Measurements from ENCODE around the gene FOXD4L6. TPM values are rescaled to one million over a fixed set of nuclear protein-coding genes. Genes with fewer than 3 reads are reported as not detected.
"Not testable (repeated sequence)": the region's sequence is repeated elsewhere in the genome, so short reads cannot be mapped to it uniquely, and the experiment has no call there.

Gene FOXD4L6
- polyA plus RNA-seq, 3 donors: 0.05 TPM; not detected in 2

- H3K36me3 ChIP-seq (replicated peaks in 1 of 2; ENCODE audit: control insufficient read depth in 1 of 2, insufficient read depth in 2 of 2, low read length in 2 of 2); H3K27me3 ChIP-seq (ENCODE audit: control insufficient read depth in 2 of 2, insufficient read depth in 2 of 2, low read length in 2 of 2); H3K79me2 ChIP-seq (ENCODE audit: insufficient read depth, low read length); intact Hi-C loops (cut with micrococcal nuclease); H3K9me3 ChIP-seq (replicated peaks in 1 of 2; ENCODE audit: control insufficient read depth in 1 of 2, insufficient read depth in 1 of 2, low read length in 2 of 2); H3K4me3 Mint-ChIP-seq; DNase-seq; H3K4me1 ChIP-seq (ENCODE audit: control insufficient read depth in 1 of 2, insufficient read depth in 2 of 2, low read length in 2 of 2); H3K9ac ChIP-seq (ENCODE audit: insufficient read depth, low read length, poor library complexity, severe bottlenecking); H4K20me1 ChIP-seq (ENCODE audit: insufficient read depth, low read length); H3K36me3 Mint-ChIP-seq; H3K9me3 Mint-ChIP-seq; H3K27ac Mint-ChIP-seq; H3K27ac ChIP-seq (ENCODE audit: low read depth in 1 of 2, low read length in 2 of 2); H2AFZ ChIP-seq (ENCODE audit: insufficient read depth, low read depth, low read length, poor library complexity, severe bottlenecking); H3K4me2 ChIP-seq (replicated peaks; ENCODE audit: extremely low read depth, low read length, poor library complexity, severe bottlenecking); H3K4me3 ChIP-seq (replicated peaks in 1 of 3; ENCODE audit: low read depth in 2 of 3, low read length in 3 of 3); H3K4me1 Mint-ChIP-seq: not testable (repeated sequence)
- WGBS (ENCODE audit: insufficient coverage): no CpG with 5 or more reads among the region's 33 CpGs
- peaks cover 6 to 12% (median 7%) of the 10 kb centered on the region in 3 donors for H3K27me3 Mint-ChIP-seq (ENCODE audit: low read depth in 3 of 3)
Measured at GRCh38 chr9:41123812-41124211, 4.7 kb downstream of the FOXD4L6 start.

- H3K4me3 ChIP-seq (replicated peaks in 1 of 3; ENCODE audit: low read depth in 2 of 3, low read length in 3 of 3); H2AFZ ChIP-seq (ENCODE audit: insufficient read depth, low read depth, low read length, poor library complexity, severe bottlenecking); H3K27ac Mint-ChIP-seq; H4K20me1 ChIP-seq (ENCODE audit: insufficient read depth, low read length); H3K4me1 ChIP-seq (ENCODE audit: control insufficient read depth in 1 of 2, insufficient read depth in 2 of 2, low read length in 2 of 2); H3K4me2 ChIP-seq (replicated peaks; ENCODE audit: extremely low read depth, low read length, poor library complexity, severe bottlenecking); H3K9ac ChIP-seq (ENCODE audit: insufficient read depth, low read length, poor library complexity, severe bottlenecking); H3K27me3 ChIP-seq (ENCODE audit: control insufficient read depth in 2 of 2, insufficient read depth in 2 of 2, low read length in 2 of 2); H3K36me3 Mint-ChIP-seq; H3K36me3 ChIP-seq (replicated peaks in 1 of 2; ENCODE audit: control insufficient read depth in 1 of 2, insufficient read depth in 2 of 2, low read length in 2 of 2); H3K27ac ChIP-seq (ENCODE audit: low read depth in 1 of 2, low read length in 2 of 2); H3K9me3 ChIP-seq (replicated peaks in 1 of 2; ENCODE audit: control insufficient read depth in 1 of 2, insufficient read depth in 1 of 2, low read length in 2 of 2); H3K79me2 ChIP-seq (ENCODE audit: insufficient read depth, low read length); H3K4me3 Mint-ChIP-seq; H3K4me1 Mint-ChIP-seq; H3K9me3 Mint-ChIP-seq; DNase-seq; intact Hi-C loops (cut with micrococcal nuclease): not testable (repeated sequence)
- H3K27me3 Mint-ChIP-seq (ENCODE audit: low read depth in 3 of 3): peaks cover 6 to 12% (median 7%) of the 10 kb centered on the region in 3 donors
- WGBS (ENCODE audit: insufficient coverage): no CpG with 5 or more reads among the region's 32 CpGs
Measured at GRCh38 chr9:41123396-41123795, 5.1 kb downstream of the FOXD4L6 start.

- H3K4me3 ChIP-seq (replicated peaks in 1 of 3; ENCODE audit: low read depth in 2 of 3, low read length in 3 of 3); H3K4me1 ChIP-seq (ENCODE audit: control insufficient read depth in 1 of 2, insufficient read depth in 2 of 2, low read length in 2 of 2); H3K36me3 Mint-ChIP-seq; intact Hi-C loops (cut with micrococcal nuclease); H3K9me3 ChIP-seq (replicated peaks in 1 of 2; ENCODE audit: control insufficient read depth in 1 of 2, insufficient read depth in 1 of 2, low read length in 2 of 2); H3K27ac Mint-ChIP-seq; H2AFZ ChIP-seq (ENCODE audit: insufficient read depth, low read depth, low read length, poor library complexity, severe bottlenecking); H3K9me3 Mint-ChIP-seq; H3K4me1 Mint-ChIP-seq; H3K27me3 ChIP-seq (ENCODE audit: control insufficient read depth in 2 of 2, insufficient read depth in 2 of 2, low read length in 2 of 2); H3K9ac ChIP-seq (ENCODE audit: insufficient read depth, low read length, poor library complexity, severe bottlenecking); H3K79me2 ChIP-seq (ENCODE audit: insufficient read depth, low read length); H3K36me3 ChIP-seq (replicated peaks in 1 of 2; ENCODE audit: control insufficient read depth in 1 of 2, insufficient read depth in 2 of 2, low read length in 2 of 2); DNase-seq; H3K27me3 Mint-ChIP-seq (ENCODE audit: low read depth in 3 of 3); H3K4me2 ChIP-seq (replicated peaks; ENCODE audit: extremely low read depth, low read length, poor library complexity, severe bottlenecking); H3K27ac ChIP-seq (ENCODE audit: low read depth in 1 of 2, low read length in 2 of 2); H4K20me1 ChIP-seq (ENCODE audit: insufficient read depth, low read length); H3K4me3 Mint-ChIP-seq: not testable (repeated sequence)
- no CpG with 5 or more reads among the region's 4 CpGs for WGBS (ENCODE audit: insufficient coverage)
Measured at GRCh38 chr9:41120696-41121095, 7.8 kb downstream of the FOXD4L6 start.

GRCh38 chr9:41119719-41120118 lies 8.8 kb downstream of the FOXD4L6 start:
- DNase-seq; H3K4me1 Mint-ChIP-seq; H3K4me3 Mint-ChIP-seq; H3K36me3 ChIP-seq (replicated peaks in 1 of 2; ENCODE audit: control insufficient read depth in 1 of 2, insufficient read depth in 2 of 2, low read length in 2 of 2); H3K79me2 ChIP-seq (ENCODE audit: insufficient read depth, low read length); H3K4me2 ChIP-seq (replicated peaks; ENCODE audit: extremely low read depth, low read length, poor library complexity, severe bottlenecking); H3K9me3 Mint-ChIP-seq; H3K9me3 ChIP-seq (replicated peaks in 1 of 2; ENCODE audit: control insufficient read depth in 1 of 2, insufficient read depth in 1 of 2, low read length in 2 of 2); intact Hi-C loops (cut with micrococcal nuclease); H3K9ac ChIP-seq (ENCODE audit: insufficient read depth, low read length, poor library complexity, severe bottlenecking); H2AFZ ChIP-seq (ENCODE audit: insufficient read depth, low read depth, low read length, poor library complexity, severe bottlenecking); H3K4me1 ChIP-seq (ENCODE audit: control insufficient read depth in 1 of 2, insufficient read depth in 2 of 2, low read length in 2 of 2); H3K27me3 Mint-ChIP-seq (ENCODE audit: low read depth in 3 of 3); H3K27ac Mint-ChIP-seq; H3K36me3 Mint-ChIP-seq; H3K27ac ChIP-seq (ENCODE audit: low read depth in 1 of 2, low read length in 2 of 2); H4K20me1 ChIP-seq (ENCODE audit: insufficient read depth, low read length); H3K27me3 ChIP-seq (ENCODE audit: control insufficient read depth in 2 of 2, insufficient read depth in 2 of 2, low read length in 2 of 2); H3K4me3 ChIP-seq (replicated peaks in 1 of 3; ENCODE audit: low read depth in 2 of 3, low read length in 3 of 3): not testable (repeated sequence)
- no CpG with 5 or more reads among the region's 5 CpGs for WGBS (ENCODE audit: insufficient coverage)

All from CD14-positive monocyte (primary cell).